DOHH2 (cell line): ENCODE data around the gene NKAIN2.

Source experiments
- H3F3A ChIP-seq: fragments of 200-600 bp; sonication (generic), shearing (Covaris generic); 2 replicates; pipeline ENCODE4 v1.6.0; 2016; ENCODE audit warnings: antibody characterized with exemption, mild to moderate bottlenecking; ENCODE audit not compliant: control insufficient read depth, insufficient read depth
- H3K27ac ChIP-seq: fragments of 200-600 bp; sonication (generic); 2 replicates; pipeline ENCODE4 v1.5.1; 2014; ENCODE audit warnings: low read depth, mild to moderate bottlenecking, low read length, moderate library complexity
- H3K27me3 ChIP-seq: fragments of 200-600 bp; sonication (generic); 2 replicates; pipeline ENCODE4 v1.6.1; 2014; ENCODE audit warnings: mild to moderate bottlenecking, low read length, mixed read lengths; ENCODE audit not compliant: control insufficient read depth
- H3K36me3 ChIP-seq: fragments of 200-600 bp; sonication (generic); 2 replicates; pipeline ENCODE4 v1.6.1; 2014; ENCODE audit warnings: mild to moderate bottlenecking, low read length, moderate library complexity, mixed read lengths; ENCODE audit not compliant: control insufficient read depth
- H3K4me1 ChIP-seq: fragments of 200-600 bp; sonication (generic); 2 replicates; pipeline ENCODE4 v1.6.1; 2014; ENCODE audit warnings: mild to moderate bottlenecking, low read length, mixed read lengths; ENCODE audit not compliant: control insufficient read depth
- H3K4me2 ChIP-seq: fragments of 200-600 bp; sonication (generic); 2 replicates; pipeline ENCODE4 v1.6.0; 2014; ENCODE audit warnings: mild to moderate bottlenecking, low read length, moderate library complexity
- H3K4me3 ChIP-seq: fragments of 200-600 bp; sonication (generic); 2 replicates; pipeline ENCODE4 v1.5.1; 2014; ENCODE audit warnings: mild to moderate bottlenecking, low read length, mixed read lengths
- H3K79me2 ChIP-seq: fragments of 200-600 bp; sonication (generic); 2 replicates; pipeline ENCODE4 v1.6.1; 2014; ENCODE audit warnings: mild to moderate bottlenecking, low read length, mixed read lengths; ENCODE audit not compliant: control insufficient read depth
- H3K9me2 ChIP-seq: fragments of 200-600 bp; sonication (generic); replicated peaks from 2 replicates; pipeline ENCODE4 v1.6.1; 2014; ENCODE audit warnings: mild to moderate bottlenecking, low read length, mixed read lengths; ENCODE audit not compliant: control insufficient read depth
- H3K9me3 ChIP-seq: fragments of 200-600 bp; sonication (generic); 2 replicates; pipeline ENCODE4 v1.6.1; 2014; ENCODE audit warnings: antibody characterized with exemption, low read length, mixed read lengths; ENCODE audit not compliant: control insufficient read depth, insufficient read depth
- H4K20me1 ChIP-seq: fragments of 200-600 bp; sonication (generic); 2 replicates; pipeline ENCODE4 v1.6.0; 2014; ENCODE audit warnings: low read depth, mild to moderate bottlenecking, antibody characterized with exemption, low read length, moderate library complexity; ENCODE audit not compliant: control insufficient read depth, insufficient read depth
- CTCF ChIP-seq: fragments of 200-600 bp; sonication (generic); IDR thresholded peaks from one replicate; pipeline ENCODE4 v1.5.1; 2014; ENCODE audit warnings: antibody characterized with exemption, mild to moderate bottlenecking, low read depth, low read length; ENCODE audit not compliant: poor library complexity, severe bottlenecking
- EZH2phosphoT487 ChIP-seq: fragments of 200-600 bp; sonication (generic); IDR thresholded peaks from 2 replicates; pipeline ENCODE4 v1.6.1; 2017; ENCODE audit warnings: borderline replicate concordance, mild to moderate bottlenecking, antibody characterized with exemption, low read length, moderate library complexity, mixed read lengths

The NKAIN2 gene

DNA sequence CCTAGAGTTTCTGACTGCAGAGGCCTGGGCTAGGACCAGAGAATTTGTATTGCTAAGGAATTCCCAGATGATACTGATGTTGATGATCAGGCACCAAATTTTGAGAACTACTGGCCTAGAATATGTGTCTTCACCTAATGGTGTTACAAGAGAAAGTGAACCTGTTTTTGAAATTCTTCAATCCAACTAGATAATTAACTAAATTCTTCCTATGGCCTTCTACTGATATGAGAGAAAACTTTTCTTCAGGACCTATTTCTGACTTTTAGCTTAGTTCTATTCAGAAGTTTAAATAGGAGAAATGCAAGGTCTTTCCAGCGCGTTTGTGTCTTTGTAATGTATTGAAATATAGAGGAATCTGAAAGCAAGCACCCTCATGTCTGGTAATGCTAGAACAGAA lies 7.3 kb downstream of the NKAIN2 start:
- Histone ChIP-seq H3K27me3 (peaks cover 9% of the 10 kb centered on the region; the same call in 1 of the 2 replicates), H3K9me2 (no peaks in the 10 kb centered on the region), H3F3A (no peaks in the 10 kb centered on the region), H4K20me1 (no peaks in the 10 kb centered on the region), H3K4me3 (no peak overlapping the region), H3K27ac (no peak overlapping the region), H3K9me3 (no peaks in the 10 kb centered on the region), H3K36me3 (no peaks in the 10 kb centered on the region), H3K4me2 (no peak overlapping the region), H3K4me1 (no peaks in the 10 kb centered on the region), H3K79me2 (no peaks in the 10 kb centered on the region)
- no peak for TF ChIP-seq CTCF
- no peak for TF ChIP-seq EZH2phosphoT487

DNA sequence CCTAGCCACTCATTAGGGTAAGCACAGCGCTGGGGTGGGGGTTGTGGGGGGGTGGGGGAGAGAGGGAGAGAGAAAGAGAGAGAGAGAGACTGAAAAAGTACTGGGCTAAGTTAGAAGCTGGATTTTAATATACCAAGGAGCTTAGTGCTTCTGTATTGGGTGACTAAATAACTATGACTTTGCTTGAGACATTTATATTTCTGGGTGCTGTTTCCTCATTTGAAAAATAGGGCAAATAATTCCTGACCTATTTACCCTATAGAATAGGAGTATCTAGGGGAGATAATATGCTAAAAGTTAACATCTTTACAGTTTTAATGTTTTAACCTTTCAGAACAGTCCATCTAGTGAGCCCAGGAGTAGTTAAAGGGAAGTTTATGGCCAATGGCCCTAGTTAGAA lies 7.7 kb downstream of the NKAIN2 start:
- no peaks in the 10 kb centered on the region for H3K9me2 ChIP-seq
- no peaks in the 10 kb centered on the region for H3K36me3 ChIP-seq
- no peaks in the 10 kb centered on the region for H3K4me1 ChIP-seq
- no peaks in the 10 kb centered on the region for H3F3A ChIP-seq
- H3K79me2 ChIP-seq = no peaks in the 10 kb centered on the region
- no peak overlapping the region for H3K27ac ChIP-seq
- H4K20me1 ChIP-seq = no peaks in the 10 kb centered on the region
- H3K9me3 ChIP-seq = no peaks in the 10 kb centered on the region
- no peak overlapping the region for H3K4me3 ChIP-seq
- TF ChIP-seq EZH2phosphoT487 = no peak
- TF ChIP-seq CTCF = no peak
- H3K4me2 ChIP-seq = no peak overlapping the region
- H3K27me3 ChIP-seq = peaks cover 6% of the 10 kb centered on the region; the same call in 1 of the 2 replicates

DNA sequence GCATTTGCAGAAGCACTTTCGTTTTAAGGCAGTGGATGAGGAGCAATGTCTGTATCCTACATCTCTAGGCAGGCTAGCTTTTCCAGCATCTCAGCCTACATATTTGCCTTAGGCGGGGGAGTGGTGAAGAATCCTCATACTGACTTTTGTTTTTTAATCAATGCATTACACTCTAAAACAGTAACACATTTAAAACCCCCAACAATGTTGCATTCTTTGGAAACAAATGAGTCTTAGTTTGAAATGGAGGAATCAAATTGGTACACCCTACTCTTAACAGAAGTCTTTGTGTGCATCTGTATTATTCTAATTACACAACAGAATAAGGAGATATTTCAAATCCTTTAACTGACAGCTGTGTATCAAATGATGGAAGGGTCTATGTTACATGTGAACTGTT lies 9.0 kb downstream of the NKAIN2 start:
- no peak overlapping the region for H3K27ac ChIP-seq
- no peaks in the 10 kb centered on the region for H3K9me2 ChIP-seq
- TF ChIP-seq CTCF = no peak
- no peak for TF ChIP-seq EZH2phosphoT487
- no peak overlapping the region for H3K4me3 ChIP-seq
- H3F3A ChIP-seq = no peaks in the 10 kb centered on the region
- H3K4me2 ChIP-seq = no peak overlapping the region
- no peaks in the 10 kb centered on the region for H3K79me2 ChIP-seq
- H3K27me3 ChIP-seq = peaks cover 4% of the 10 kb centered on the region; the same call in 1 of the 2 replicates
- H3K9me3 ChIP-seq = no peaks in the 10 kb centered on the region
- no peaks in the 10 kb centered on the region for H3K36me3 ChIP-seq
- H3K4me1 ChIP-seq = no peaks in the 10 kb centered on the region
- H4K20me1 ChIP-seq = no peaks in the 10 kb centered on the region

- Histone ChIP-seq H3F3A (no peaks in the 10 kb centered on the region), H3K4me3 (no peak overlapping the region), H3K9me3 (no peaks in the 10 kb centered on the region), H3K79me2 (no peaks in the 10 kb centered on the region), H3K4me1 (no peaks in the 10 kb centered on the region), H4K20me1 (no peaks in the 10 kb centered on the region), H3K27ac (no peak overlapping the region), H3K27me3 (no peaks in the 10 kb centered on the region), H3K4me2 (no peak overlapping the region), H3K9me2 (no peaks in the 10 kb centered on the region), H3K36me3 (no peaks in the 10 kb centered on the region)
- TF ChIP-seq EZH2phosphoT487 (no peak), CTCF (no peak)
Observed at GRCh38 chr6:123821112-123821511, 17.4 kb downstream of the NKAIN2 start.
